HL-60 (cell line): Measurements from ENCODE around the gene CXCL6.

ENCODE experiments used
- DNase-seq, 2 experiments: peaks; one replicate each; pipeline ENCODE4 v3.0.0-alpha.2; 2010 to 2020; ENCODE audit warnings: low read depth in 1 of 2, low spot score in 1 of 2
- H3K27ac ChIP-seq: fragments of 250-450 bp; sonication (Bioruptor Pico); replicated peaks from 2 replicates; pipeline ENCODE4 v1.5.1; 2020; ENCODE audit warnings: mild to moderate bottlenecking, moderate library complexity
- H3K27me3 ChIP-seq: fragments of 250-450 bp; sonication (Bioruptor Pico); 2 replicates; pipeline ENCODE4 v1.5.1; 2021; ENCODE audit warnings: mild to moderate bottlenecking, moderate library complexity; ENCODE audit not compliant: insufficient read depth, poor library complexity, severe bottlenecking
- H3K4me3 ChIP-seq: replicated peaks from 2 replicates; pipeline ENCODE4 v1.5.1; 2011; ENCODE audit warnings: mild to moderate bottlenecking, control low read depth, low read length; ENCODE audit not compliant: insufficient read depth
- CTCF ChIP-seq: IDR thresholded peaks from one replicate; pipeline ENCODE4 v1.5.1; 2011; ENCODE audit warnings: low read length, control low read depth, inconsistent platforms; ENCODE audit not compliant: insufficient read depth
- GABPA ChIP-seq: IDR thresholded peaks from 2 replicates; pipeline ENCODE4 v1.6.1; 2012; ENCODE audit warnings: low read depth
- POLR2AphosphoS5 ChIP-seq: IDR thresholded peaks from 2 replicates; pipeline ENCODE4 v1.6.1; 2012; ENCODE audit warnings: low read depth
- REST ChIP-seq: IDR thresholded peaks from 2 replicates; pipeline ENCODE4 v1.6.1; 2012; ENCODE audit warnings: low read depth; ENCODE audit not compliant: insufficient replicate concordance
- SPI1 ChIP-seq: IDR thresholded peaks from 2 replicates; pipeline ENCODE4 v1.6.1; 2012; ENCODE audit warnings: low read depth, mild to moderate bottlenecking, borderline replicate concordance

Gene CXCL6

DNA sequence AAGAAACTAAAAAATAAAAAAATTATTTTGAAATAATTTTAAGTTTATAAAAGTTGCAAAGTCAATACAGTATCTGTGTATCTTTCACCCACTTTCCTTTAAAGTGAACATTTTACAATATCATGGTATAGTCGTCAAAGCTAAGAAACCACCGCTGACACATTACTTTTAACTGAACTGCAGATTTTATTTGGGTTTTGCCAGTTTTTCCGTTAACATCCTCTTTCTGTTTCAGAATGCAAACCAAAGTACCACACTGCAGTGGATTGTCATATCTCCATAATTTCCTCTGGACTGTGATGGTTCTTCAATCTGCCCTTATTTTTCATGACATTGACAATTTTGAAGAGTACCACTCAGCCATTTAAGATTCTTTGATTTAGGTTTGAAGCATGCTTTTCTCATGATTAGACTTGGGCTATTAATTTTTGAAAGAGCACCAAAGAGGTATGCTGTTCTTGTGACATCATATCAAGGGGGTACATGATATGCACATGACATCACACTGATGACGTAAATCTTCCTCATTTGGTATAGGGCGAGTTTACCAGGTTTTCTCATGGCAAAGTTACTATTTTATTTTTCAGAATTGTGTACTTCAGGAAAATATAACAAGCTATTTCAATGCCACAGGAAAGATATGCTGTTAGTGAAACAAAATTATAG lies 29.1 kb downstream of the CXCL6 start:
- no peak for DNase-seq
- H3K4me3 ChIP-seq, result no peak overlapping the region
- H3K27me3 ChIP-seq, result no peaks in the 10 kb centered on the region
- no peak overlapping the region for H3K27ac ChIP-seq
- TF ChIP-seq POLR2AphosphoS5 (no peak), SPI1 (no peak), REST (no peak), CTCF (no peak), GABPA (no peak)

GRCh38 chr4:73866246-73866645 lies 29.8 kb downstream of the CXCL6 start:
- H3K27me3 ChIP-seq, result no peaks in the 10 kb centered on the region
- DNase-seq, result no peak
- no peak for TF ChIP-seq REST
- no peak for TF ChIP-seq CTCF
- no peak for TF ChIP-seq GABPA
- no peak for TF ChIP-seq POLR2AphosphoS5
- TF ChIP-seq SPI1, result no peak
- no peak overlapping the region for H3K27ac ChIP-seq
- no peak overlapping the region for H3K4me3 ChIP-seq

- no peak overlapping the region for H3K4me3 ChIP-seq
- H3K27ac ChIP-seq, result no peak overlapping the region
- TF ChIP-seq POLR2AphosphoS5 (no peak), GABPA (no peak), REST (no peak), CTCF (no peak)
- no peaks in the 10 kb centered on the region for H3K27me3 ChIP-seq
- no peak for DNase-seq
Observed at GRCh38 chr4:73867783-73868182, 31.3 kb downstream of the CXCL6 start.
